Common myeloid progenitor, CD34-positive (primary cell): ENCODE measurements around the gene ATP11A.

Experiments
- CTCF ChIA-PET: fragments of 350-600 bp; sonication (Branson Sonifier 250); formaldehyde crosslinking; loops from one replicate; lab custom pipeline; 2021; ENCODE audit warnings: antibody characterized with exemption; lab: Charles Lee
- POLR2A ChIA-PET: fragments of 350-600 bp; sonication (Branson Sonifier 250); formaldehyde crosslinking; loops from one replicate; lab custom pipeline; 2021; ENCODE audit warnings: antibody characterized with exemption; lab: Charles Lee
- DNase-seq, 3 donors: peaks; one replicate each; pipeline versions ENCODE4 v3.0.0 to v3.0.0-alpha.2; 2013
- H3K27ac ChIP-seq, 2 experiments: 1 replicate in 1 of 2; 2 replicates in 1 of 2; pipeline ENCODE4 v1.7.0; 2013; ENCODE audit warnings: inconsistent platforms in 2 of 2, low read length in 2 of 2, mild to moderate bottlenecking in 2 of 2, low read depth in 1 of 2, moderate library complexity in 1 of 2; ENCODE audit not compliant: severe bottlenecking in 2 of 2, insufficient read depth in 1 of 2, poor library complexity in 1 of 2
- H3K27me3 ChIP-seq, 5 experiments: replicated peaks in 2 of 5; 1 replicate in 3 of 5; 2 replicates in 2 of 5; pipeline versions ENCODE4 v1.6.1 to v1.7.0; 2013; ENCODE audit warnings: low read length in 4 of 5, mild to moderate bottlenecking in 2 of 5, moderate library complexity in 2 of 5, inconsistent platforms in 1 of 5; ENCODE audit not compliant: insufficient read depth in 5 of 5, control insufficient read depth in 4 of 5
- H3K36me3 ChIP-seq, 4 experiments: 1 replicate in 2 of 4; 2 replicates in 2 of 4; pipeline versions ENCODE4 v1.6.1 to v1.7.0; 2013; ENCODE audit warnings: low read length in 3 of 4, control low read depth in 1 of 4, mild to moderate bottlenecking in 1 of 4; ENCODE audit not compliant: control insufficient read depth in 4 of 4, insufficient read depth in 4 of 4
- H3K4me1 ChIP-seq, 4 experiments: 1 replicate in 3 of 4; 2 replicates in 1 of 4; pipeline versions ENCODE4 v1.6.1 to v1.7.1; 2013; ENCODE audit warnings: low read length in 3 of 4, mild to moderate bottlenecking in 3 of 4, control low read depth in 1 of 4, inconsistent platforms in 1 of 4, moderate library complexity in 1 of 4; ENCODE audit not compliant: control insufficient read depth in 4 of 4, insufficient read depth in 4 of 4; ENCODE audit errors: control extremely low read depth in 1 of 4
- H3K4me3 ChIP-seq, 7 experiments: 1 replicate in 4 of 7; 2 replicates in 3 of 7; pipeline versions ENCODE4 v1.5.1 to v1.7.0; 2013; ENCODE audit warnings: mild to moderate bottlenecking in 7 of 7, low read length in 6 of 7, moderate library complexity in 6 of 7, inconsistent platforms in 2 of 7, low read depth in 2 of 7, control low read depth in 1 of 7; ENCODE audit not compliant: insufficient read depth in 4 of 7, control insufficient read depth in 1 of 7; ENCODE audit errors: extremely low read depth in 1 of 7
- H3K9me3 ChIP-seq, 5 experiments: 1 replicate in 4 of 5; 2 replicates in 1 of 5; pipeline versions ENCODE4 v1.6.1 to v1.7.1; 2013; ENCODE audit warnings: low read length in 4 of 5, mild to moderate bottlenecking in 2 of 5, inconsistent platforms in 1 of 5, low read depth in 1 of 5, moderate library complexity in 1 of 5; ENCODE audit not compliant: control insufficient read depth in 4 of 5, insufficient read depth in 2 of 5; ENCODE audit errors: control extremely low read depth in 1 of 5
- whole genome bisulfite sequencing: methylation state at CpG from one replicate; pipeline ENCODE4 v1.1.5; 2013; ENCODE audit not compliant: insufficient coverage; 5-methylcytosine and 5-hydroxymethylcytosine counted together

ATP11A gene

DNA sequence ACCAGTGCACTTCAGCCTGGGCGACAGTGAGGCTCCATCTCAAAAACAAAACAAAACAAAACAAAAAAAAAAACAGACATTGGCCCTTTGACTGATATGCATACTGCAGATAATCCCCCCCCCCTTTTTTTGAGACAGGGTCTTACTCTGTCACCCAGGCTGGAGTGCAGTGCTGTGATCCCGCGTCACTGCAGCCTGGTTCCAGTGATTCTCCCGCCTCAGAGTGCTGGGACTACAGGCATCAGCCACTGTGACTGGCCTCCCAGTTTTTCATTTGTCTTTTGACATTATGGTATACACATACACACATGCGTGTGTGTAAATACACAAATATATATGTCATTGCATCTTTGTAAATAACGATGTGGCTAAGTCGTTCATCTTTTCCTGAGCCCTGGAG lies 61.8 kb downstream of the ATP11A start:
- Histone ChIP-seq H3K36me3 (no peaks in the 10 kb centered on the region), H3K9me3 (no peaks in the 10 kb centered on the region), H3K27ac (no peak overlapping the region), H3K4me3 (no peak overlapping the region), H3K27me3 (no peaks in the 10 kb centered on the region), H3K4me1 (peaks cover 0 to 6% (median 5%) of the 10 kb centered on the region in 4 experiments)
- no peak for DNase-seq
- CTCF ChIA-PET, result no interaction called here
- POLR2A ChIA-PET, result no interaction called here
- WGBS, result 100% methylated on average over 5 of the region's 7 CpGs

- H3K4me1 ChIP-seq, result peaks cover 0 to 6% (median 5%) of the 10 kb centered on the region in 4 experiments
- no peak overlapping the region for H3K27ac ChIP-seq
- no peaks in the 10 kb centered on the region for H3K36me3 ChIP-seq
- no peaks in the 10 kb centered on the region for H3K9me3 ChIP-seq
- ChIA-PET POLR2A (no interaction called here), CTCF (no interaction called here)
- DNase-seq, result no peak
- H3K27me3 ChIP-seq, result no peaks in the 10 kb centered on the region
- WGBS, result 99% methylated on average over 15 of the region's 20 CpGs
- H3K4me3 ChIP-seq, result no peak overlapping the region
Observed at GRCh38 chr13:112752211-112752610, 62.4 kb downstream of the ATP11A start.

GRCh38 chr13:112752711-112753541 lies 63.1 kb downstream of the ATP11A start:
- peak; percentile 1 to 59 (median 44) for DNase-seq
- no peak overlapping the region for H3K27ac ChIP-seq
- no peaks in the 10 kb centered on the region for H3K36me3 ChIP-seq
- ChIA-PET CTCF (interaction anchor here (1.0 kb wide), 1 partner anchor 31 kb away, joined by 4 read pairs; no protein-coding TSS in a partner anchor), POLR2A (no interaction called here)
- no peak overlapping the region for H3K4me3 ChIP-seq
- peaks cover 0 to 6% (median 5%) of the 10 kb centered on the region in 4 experiments for H3K4me1 ChIP-seq
- no peaks in the 10 kb centered on the region for H3K9me3 ChIP-seq
- no peaks in the 10 kb centered on the region for H3K27me3 ChIP-seq
- WGBS, result 74% methylated on average over 22 of the region's 24 CpGs

DNA sequence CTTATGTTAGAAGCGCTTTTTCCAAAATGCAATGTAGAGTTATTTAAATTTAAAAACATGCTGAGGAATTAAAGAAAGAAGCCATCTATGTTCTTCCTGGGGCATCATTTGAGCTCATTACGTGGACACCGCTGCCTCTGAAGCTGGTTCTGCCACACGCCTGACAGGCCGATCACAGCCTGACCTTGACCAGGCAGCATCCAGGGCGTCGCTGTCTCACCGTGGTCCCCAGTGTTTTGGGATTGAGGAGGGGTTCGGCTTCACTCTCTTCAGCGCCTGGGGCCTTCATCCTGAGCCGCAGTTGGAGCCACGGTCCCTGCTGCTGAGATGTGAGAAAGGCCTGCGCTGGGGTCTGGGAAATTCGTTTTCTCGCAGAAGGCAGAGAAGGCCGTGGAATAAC lies 64.0 kb downstream of the ATP11A start:
- H3K9me3 ChIP-seq, result peaks cover 0 to 1% (median 0%) of the 10 kb centered on the region in 5 experiments
- no peaks in the 10 kb centered on the region for H3K36me3 ChIP-seq
- no peaks in the 10 kb centered on the region for H3K27me3 ChIP-seq
- CTCF ChIA-PET, result interaction anchor here (1.0 kb wide), 1 partner anchor 30 kb away, joined by 4 read pairs; no protein-coding TSS in a partner anchor
- no peak overlapping the region for H3K27ac ChIP-seq
- DNase-seq, result no peak
- 99% methylated on average over 15 of the region's 16 CpGs for WGBS
- H3K4me1 ChIP-seq, result peaks cover 0 to 6% (median 5%) of the 10 kb centered on the region in 4 experiments
- H3K4me3 ChIP-seq, result no peak overlapping the region
- POLR2A ChIA-PET, result no interaction called here

GRCh38 chr13:112754281-112755025 lies 64.6 kb downstream of the ATP11A start:
- DNase-seq, result no peak
- Histone ChIP-seq H3K27me3 (no peaks in the 10 kb centered on the region), H3K9me3 (peaks cover 0 to 2% (median 0%) of the 10 kb centered on the region in 5 experiments), H3K4me1 (peaks cover 0 to 10% (median 5%) of the 10 kb centered on the region in 4 experiments), H3K36me3 (no peaks in the 10 kb centered on the region), H3K4me3 (no peak overlapping the region), H3K27ac (no peak overlapping the region)
- 98% methylated on average over 29 of the region's 29 CpGs for WGBS
- ChIA-PET POLR2A (no interaction called here), CTCF (interaction anchor here (1.0 kb wide), 1 partner anchor 29 kb away, joined by 4 read pairs; no protein-coding TSS in a partner anchor)

- CTCF ChIA-PET, result no interaction called here
- 88% methylated on average over 15 of the region's 15 CpGs for WGBS
Observed at GRCh38 chr13:112755331-112755730, 65.5 kb downstream of the ATP11A start.

More at GRCh38 chr13:112755331-112755730, 65.5 kb downstream of the ATP11A start:
- Histone ChIP-seq H3K36me3 (no peaks in the 10 kb centered on the region), H3K4me1 (peaks cover 0 to 10% (median 5%) of the 10 kb centered on the region in 4 experiments), H3K9me3 (peaks cover 0 to 2% (median 0%) of the 10 kb centered on the region in 5 experiments), H3K27ac (no peak overlapping the region), H3K4me3 (no peak overlapping the region), H3K27me3 (no peaks in the 10 kb centered on the region)
- DNase-seq, result no peak
- POLR2A ChIA-PET, result no interaction called here
